Liver (tissue), 9 donors: ENCODE measurements around the gene ASIC3. TPM values are rescaled to one million over a fixed set of nuclear protein-coding genes. Genes with fewer than 3 reads are reported as not detected.

Experiments
- DNase-seq: peaks from one replicate; pipeline ENCODE4 v3.0.0-alpha.2; 2017; ENCODE audit warnings: low spot score
- H3K27ac ChIP-seq, 2 donors: one replicate each; pipeline ENCODE4 v1.7.0; 2013; ENCODE audit warnings: inconsistent platforms in 2 of 2, low read length in 2 of 2, control low read depth in 1 of 2, low read depth in 1 of 2, mild to moderate bottlenecking in 1 of 2
- H3K27me3 ChIP-seq, 4 donors: one replicate each; pipeline versions ENCODE4 v1.6.1 to v1.7.0; 2013; ENCODE audit warnings: low read length in 3 of 4, inconsistent platforms in 1 of 4, mild to moderate bottlenecking in 1 of 4, moderate library complexity in 1 of 4; ENCODE audit not compliant: control insufficient read depth in 4 of 4, insufficient read depth in 4 of 4
- H3K36me3 ChIP-seq, 4 donors: one replicate each; pipeline versions ENCODE4 v1.6.1 to v1.7.0; 2013; ENCODE audit warnings: low read length in 3 of 4, mild to moderate bottlenecking in 3 of 4, low read depth in 1 of 4, moderate library complexity in 1 of 4; ENCODE audit not compliant: control insufficient read depth in 4 of 4, insufficient read depth in 3 of 4
- H3K4me1 ChIP-seq, 4 donors: one replicate each; pipeline versions ENCODE4 v1.6.1 to v1.7.0; 2013; ENCODE audit warnings: low read length in 3 of 4, mild to moderate bottlenecking in 3 of 4, moderate library complexity in 1 of 4; ENCODE audit not compliant: control insufficient read depth in 4 of 4, insufficient read depth in 4 of 4
- H3K4me3 ChIP-seq, 3 donors: one replicate each; pipeline versions ENCODE4 v1.6.1 to v1.7.0; 2013; ENCODE audit warnings: low read length in 3 of 3, control low read depth in 1 of 3, low read depth in 1 of 3, mild to moderate bottlenecking in 1 of 3
- H3K9ac ChIP-seq, 2 donors: one replicate each; pipeline ENCODE4 v1.7.0; 2013; ENCODE audit warnings: low read length in 2 of 2, mild to moderate bottlenecking in 2 of 2, moderate library complexity in 2 of 2, control low read depth in 1 of 2, low read depth in 1 of 2
- H3K9me3 ChIP-seq, 4 donors: one replicate each; pipeline versions ENCODE4 v1.6.1 to v1.7.0; 2013; ENCODE audit warnings: low read length in 3 of 4; ENCODE audit not compliant: control insufficient read depth in 4 of 4
- ATF3 ChIP-seq: IDR thresholded peaks from 2 replicates; pipeline ENCODE4 v1.6.1; 2016; ENCODE audit warnings: antibody characterized with exemption
- EGR1 ChIP-seq, 2 donors: IDR thresholded peaks; 2 replicates each; pipeline ENCODE4 v1.6.1; 2016 to 2018; ENCODE audit warnings: antibody characterized with exemption in 2 of 2, low read depth in 2 of 2
- FOXA1 ChIP-seq: IDR thresholded peaks from 2 replicates; pipeline ENCODE4 v1.6.1; 2016; ENCODE audit warnings: antibody characterized with exemption
- HNF4G ChIP-seq: IDR thresholded peaks from 2 replicates; pipeline ENCODE4 v1.6.1; 2016; ENCODE audit warnings: antibody characterized with exemption
- JUND ChIP-seq, 2 donors: IDR thresholded peaks; 2 replicates each; pipeline ENCODE4 v1.6.1; 2016; ENCODE audit warnings: antibody characterized with exemption in 2 of 2
- RAD21 ChIP-seq, 2 donors: IDR thresholded peaks; 2 replicates each; pipeline ENCODE4 v1.6.1; 2016; ENCODE audit warnings: antibody characterized with exemption in 2 of 2, mild to moderate bottlenecking in 2 of 2
- RXRA ChIP-seq, 2 donors: IDR thresholded peaks; 2 replicates each; pipeline ENCODE4 v1.6.1; 2017 to 2018; ENCODE audit warnings: antibody characterized with exemption in 2 of 2, mild to moderate bottlenecking in 1 of 2
- SP1 ChIP-seq: IDR thresholded peaks from 2 replicates; pipeline ENCODE4 v1.6.1; 2018; ENCODE audit warnings: antibody characterized with exemption, mild to moderate bottlenecking
- TAF1 ChIP-seq: conservative IDR thresholded peaks from 2 replicates; pipeline ENCODE4 v1.6.1; 2016; ENCODE audit warnings: antibody characterized with exemption, mild to moderate bottlenecking
- YY1 ChIP-seq: IDR thresholded peaks from 2 replicates; pipeline ENCODE4 v1.6.1; 2016; ENCODE audit warnings: antibody characterized with exemption, mild to moderate bottlenecking
- ZBTB33 ChIP-seq: IDR thresholded peaks from 2 replicates; pipeline ENCODE4 v1.6.1; 2016; ENCODE audit warnings: antibody characterized with exemption
- WGBS: extraction: QIAGEN DNeasy Blood & Tissue Kit; methylation state at CpG from one replicate; pipeline ENCODE4 v1.1.7; 2013; 5-methylcytosine and 5-hydroxymethylcytosine counted together
- polyA plus RNA-seq, 2 donors: library from polyadenylated mRNA; stranded (reverse) in 1 of 2; unstranded in 1 of 2; fragments of 200-250 nt in 1 of 2; fragments of >200 nt in 1 of 2; fragmentation: Nextera tagmentation in 1 of 2; extraction: Ambion mirVana in 1 of 2; gene quantifications; one replicate each; pipeline versions ENCODE4 v1.2.1 to v1.2.3, GENCODE V29; 2013 to 2015
- total RNA-seq, 2 donors: library from RNA; depleted of rRNA; stranded (reverse); fragments of >200 nt; gene quantifications; one replicate each; pipeline ENCODE4 v1.2.3, GENCODE V29; 2014
- TF ChIP-seq, protein P1 (sequence below): IDR thresholded peaks from 2 replicates; pipeline ENCODE4 v1.6.1; 2016; ENCODE audit warnings: antibody characterized with exemption
- TF ChIP-seq, protein P2 (sequence below): fragments of 150-350 bp; IDR thresholded peaks from 2 replicates; pipeline ENCODE4 v1.5.1; 2017; ENCODE audit warnings: improper control_type of control experiment, low read depth, low read length; ENCODE audit not compliant: missing input control
- donor health status: healthy.
- donor health status: healthy.
- donor health status: healthy.
- donor health status: healthy.
- donor health status: healthy.

ASIC3 gene
- total and polyA plus RNA-seq, 4 donors, result 0.05 to 1.0 (median 0.39) TPM

GRCh38 chr7:151066273-151066974 lies 18.1 kb downstream of the ASIC3 start:
- H3K9me3 ChIP-seq, result no peaks in the 10 kb centered on the region
- peaks cover 5 to 33% (median 24%) of the 10 kb centered on the region in 4 donors for H3K4me1 ChIP-seq
- H3K27ac ChIP-seq, result no peak overlapping the region
- 95% methylated on average over 39 of the region's 39 CpGs for WGBS
- TF ChIP-seq ZBTB33, result no peak
- TF ChIP-seq FOXA1, result no peak
- no peak for TF ChIP-seq JUND (IDR thresholded peaks at IDR 0.05)
- no peak overlapping the region for H3K4me3 ChIP-seq
- no peak for DNase-seq
- H3K27me3 ChIP-seq, result no peaks in the 10 kb centered on the region
- no peak overlapping the region for H3K9ac ChIP-seq
- H3K36me3 ChIP-seq, result peaks cover 29 to 58% (median 38%) of the 10 kb centered on the region in 4 donors

- Histone ChIP-seq H3K9ac (no peak overlapping the region), H3K36me3 (peaks cover 40 to 74% (median 42%) of the 10 kb centered on the region in 4 donors), H3K4me1 (peaks cover 0 to 18% (median 13%) of the 10 kb centered on the region in 4 donors), H3K27ac (no peak overlapping the region), H3K9me3 (no peaks in the 10 kb centered on the region), H3K27me3 (no peaks in the 10 kb centered on the region), H3K4me3 (no peak overlapping the region)
- 91% methylated on average over 12 of the region's 12 CpGs for WGBS
- DNase-seq, result no peak
- TF ChIP-seq HNF4G, result no peak
- TF ChIP-seq RAD21 (IDR thresholded peaks at IDR 0.05), result no peak
These were observed 19.9 kb downstream of the ASIC3 start for GRCh38 chr7:151068069-151068773.

DNA sequence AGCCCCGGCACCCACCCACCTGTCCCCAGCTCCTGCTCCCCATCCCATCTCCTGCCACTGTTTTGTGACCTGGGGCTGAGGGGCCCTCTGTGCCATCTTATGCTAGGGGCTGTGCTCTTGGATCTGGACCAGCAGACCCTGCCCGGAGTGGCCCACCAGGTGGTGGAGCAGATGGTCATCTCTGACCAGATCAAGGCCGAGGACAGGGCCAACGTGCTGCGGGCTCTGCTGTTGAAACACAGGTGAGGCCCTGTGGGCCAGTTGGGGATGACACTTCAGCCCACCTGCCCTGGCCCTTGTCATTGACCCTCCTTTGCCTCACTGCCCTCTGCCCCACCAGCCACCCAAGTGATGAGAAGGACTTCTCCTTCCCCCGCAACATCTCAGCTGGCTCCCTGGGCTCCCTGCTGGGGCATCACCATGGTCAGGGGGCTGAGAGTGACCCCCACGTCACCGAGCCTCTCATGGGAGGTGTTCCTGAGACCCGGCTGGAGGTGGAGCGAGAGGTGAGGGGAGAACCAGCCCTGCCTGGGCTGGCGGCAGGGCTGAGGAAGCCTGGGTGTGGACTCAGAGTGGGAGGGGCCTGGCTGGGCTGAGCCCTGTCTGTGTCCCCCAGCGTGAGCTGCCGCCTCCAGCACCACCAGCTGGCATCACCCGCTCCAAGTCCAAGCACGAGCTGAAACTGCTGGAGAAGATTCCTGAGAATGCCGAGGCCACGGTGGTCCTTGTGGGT lies 21.7 kb downstream of the ASIC3 start:
- no peaks in the 10 kb centered on the region for H3K27me3 ChIP-seq
- H3K27ac ChIP-seq, result no peak overlapping the region
- H3K9ac ChIP-seq, result no peak overlapping the region
- no peak for DNase-seq
- H3K36me3 ChIP-seq, result peaks cover 46 to 88% (median 50%) of the 10 kb centered on the region in 4 donors
- peaks cover 0 to 5% (median 1%) of the 10 kb centered on the region in 4 donors for H3K4me1 ChIP-seq
- no peaks in the 10 kb centered on the region for H3K9me3 ChIP-seq
- 94% methylated on average over 17 of the region's 17 CpGs for WGBS
- H3K4me3 ChIP-seq, result no peak overlapping the region
- TF ChIP-seq HNF4G, result no peak
- TF ChIP-seq RXRA (IDR thresholded peaks at IDR 0.05), result no peak
- no peak for TF ChIP-seq TAF1
- TF ChIP-seq, protein P1, sequence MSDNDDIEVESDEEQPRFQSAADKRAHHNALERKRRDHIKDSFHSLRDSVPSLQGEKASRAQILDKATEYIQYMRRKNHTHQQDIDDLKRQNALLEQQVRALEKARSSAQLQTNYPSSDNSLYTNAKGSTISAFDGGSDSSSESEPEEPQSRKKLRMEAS, result no peak
- TF ChIP-seq JUND (IDR thresholded peaks at IDR 0.05), result no peak
- no peak for TF ChIP-seq SP1
- no peak for TF ChIP-seq ZBTB33
- TF ChIP-seq RAD21 (IDR thresholded peaks at IDR 0.05), result no peak
- no peak for TF ChIP-seq YY1
- no peak for TF ChIP-seq EGR1 (IDR thresholded peaks at IDR 0.05; ENCODE audit: low read depth in 2 of 2)
- no peak for TF ChIP-seq ATF3
- TF ChIP-seq, protein P2, sequence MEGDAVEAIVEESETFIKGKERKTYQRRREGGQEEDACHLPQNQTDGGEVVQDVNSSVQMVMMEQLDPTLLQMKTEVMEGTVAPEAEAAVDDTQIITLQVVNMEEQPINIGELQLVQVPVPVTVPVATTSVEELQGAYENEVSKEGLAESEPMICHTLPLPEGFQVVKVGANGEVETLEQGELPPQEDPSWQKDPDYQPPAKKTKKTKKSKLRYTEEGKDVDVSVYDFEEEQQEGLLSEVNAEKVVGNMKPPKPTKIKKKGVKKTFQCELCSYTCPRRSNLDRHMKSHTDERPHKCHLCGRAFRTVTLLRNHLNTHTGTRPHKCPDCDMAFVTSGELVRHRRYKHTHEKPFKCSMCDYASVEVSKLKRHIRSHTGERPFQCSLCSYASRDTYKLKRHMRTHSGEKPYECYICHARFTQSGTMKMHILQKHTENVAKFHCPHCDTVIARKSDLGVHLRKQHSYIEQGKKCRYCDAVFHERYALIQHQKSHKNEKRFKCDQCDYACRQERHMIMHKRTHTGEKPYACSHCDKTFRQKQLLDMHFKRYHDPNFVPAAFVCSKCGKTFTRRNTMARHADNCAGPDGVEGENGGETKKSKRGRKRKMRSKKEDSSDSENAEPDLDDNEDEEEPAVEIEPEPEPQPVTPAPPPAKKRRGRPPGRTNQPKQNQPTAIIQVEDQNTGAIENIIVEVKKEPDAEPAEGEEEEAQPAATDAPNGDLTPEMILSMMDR, result no peak
- no peak for TF ChIP-seq FOXA1
